Measurements from ENCODE around the gene MRPL49.
"Not testable (repeated sequence)": the region's sequence is repeated elsewhere in the genome, so short reads cannot be mapped to it uniquely, and the experiment has no call there.

The MRPL49 gene

GRCh38 chr11:65136515-65137096 is 14.5 kb downstream of the MRPL49 start:
- peaks cover 14% of the 10 kb centered on the region for H3K36me3 ChIP-seq (replicated peaks)
- no peak for DNase-seq
- in situ Hi-C loops (cut with HindIII; ENCODE audit: low pct_ligation_motif_present, low sequenced_read_pairs), result no loop called here
- TF ChIP-seq CTCF (IDR thresholded peaks at IDR 0.05; ENCODE audit: low read depth, low read length, missing control alignments), result no peak
- no peak overlapping the region for H3K27ac ChIP-seq
- no peak overlapping the region for H3K4me3 ChIP-seq (ENCODE audit: low read depth, low read length)
- H3K27me3 ChIP-seq (replicated peaks), result no peaks in the 10 kb centered on the region

- Histone ChIP-seq H3K4me3 (ENCODE audit: low read depth, low read length) (no peak overlapping the region), H3K27ac (no peak overlapping the region), H3K27me3 (replicated peaks) (no peaks in the 10 kb centered on the region), H3K36me3 (replicated peaks) (no peaks in the 10 kb centered on the region)
- TF ChIP-seq CTCF (IDR thresholded peaks at IDR 0.05; ENCODE audit: low read depth, low read length, missing control alignments), result no peak
- no peak for DNase-seq
- in situ Hi-C loops (cut with HindIII; ENCODE audit: low pct_ligation_motif_present, low sequenced_read_pairs), result no loop called here
These were observed 19.9 kb downstream of the MRPL49 start for GRCh38 chr11:65141896-65142494.

GRCh38 chr11:65147352-65148075 is 25.4 kb downstream of the MRPL49 start:
- in situ Hi-C loops (cut with HindIII; ENCODE audit: low pct_ligation_motif_present, low sequenced_read_pairs), result no loop called here
- Histone ChIP-seq H3K27me3 (replicated peaks) (no peaks in the 10 kb centered on the region), H3K36me3 (replicated peaks) (no peaks in the 10 kb centered on the region), H3K4me3 (ENCODE audit: low read depth, low read length) (no peak overlapping the region), H3K27ac (no peak overlapping the region)
- DNase-seq, result no peak
- no peak for TF ChIP-seq CTCF (IDR thresholded peaks at IDR 0.05; ENCODE audit: low read depth, low read length, missing control alignments)

- no peak for TF ChIP-seq CTCF (IDR thresholded peaks at IDR 0.05; ENCODE audit: low read depth, low read length, missing control alignments)
- in situ Hi-C loops (cut with HindIII; ENCODE audit: low pct_ligation_motif_present, low sequenced_read_pairs), result no loop called here
- Histone ChIP-seq H3K27me3 (replicated peaks) (no peaks in the 10 kb centered on the region), H3K36me3 (replicated peaks) (no peaks in the 10 kb centered on the region), H3K27ac (no peak overlapping the region), H3K4me3 (ENCODE audit: low read depth, low read length) (no peak overlapping the region)
- no peak for DNase-seq
These were observed 26.5 kb downstream of the MRPL49 start for GRCh38 chr11:65148657-65149056.

- H3K27ac ChIP-seq, result peak overlapping the region; percentile 79
- DNase-seq; in situ Hi-C loops (cut with HindIII; ENCODE audit: low pct_ligation_motif_present, low sequenced_read_pairs); H3K36me3 ChIP-seq (replicated peaks); H3K27me3 ChIP-seq (replicated peaks); H3K4me3 ChIP-seq (ENCODE audit: low read depth, low read length): not testable (repeated sequence)
These were observed 28.0 kb downstream of the MRPL49 start for GRCh38 chr11:65150131-65150508.

- no peak overlapping the region for H3K4me3 ChIP-seq (ENCODE audit: low read depth, low read length)
- peak overlapping the region; percentile 79 for H3K27ac ChIP-seq
- peak; percentile 93 for DNase-seq
- TF ChIP-seq CTCF (IDR thresholded peaks at IDR 0.05; ENCODE audit: low read depth, low read length, missing control alignments), result peak; percentile 9
- in situ Hi-C loops (cut with HindIII; ENCODE audit: low pct_ligation_motif_present, low sequenced_read_pairs), result no loop called here
- H3K27me3 ChIP-seq (replicated peaks), result no peaks in the 10 kb centered on the region
- H3K36me3 ChIP-seq (replicated peaks), result no peaks in the 10 kb centered on the region
These were observed 28.6 kb downstream of the MRPL49 start for GRCh38 chr11:65150509-65151299.

Data from brain microvascular endothelial cell (primary cell).